Activated B cell treated with CpG ODN at 0.5 μM for 24 hours (primary cell): ENCODE data around the gene RGPD4. TPM values are rescaled to one million over a fixed set of nuclear protein-coding genes. Genes with fewer than 3 reads are reported as not detected.

Source experiments
- ATAC-seq: fragments of 200-7000 bp; cut with Tn5 transposase; one replicate; pipeline ENCODE4 v1.10.0; 2021; ENCODE audit warnings: low read depth, mild to moderate bottlenecking, moderate library complexity
- CTCF ChIA-PET: fragments of 350-600 bp; sonication (Branson Sonifier 250); formaldehyde crosslinking; loops from one replicate; lab custom pipeline; 2021; ENCODE audit warnings: antibody characterized with exemption; lab: Charles Lee
- POLR2A ChIA-PET: fragments of 350-600 bp; sonication (Branson Sonifier 250); formaldehyde crosslinking; loops from one replicate; lab custom pipeline; 2021; ENCODE audit warnings: antibody characterized with exemption; lab: Charles Lee
- DNase-seq: peaks from one replicate; pipeline ENCODE4 v3.0.0; 2022
- H3K27ac Mint-ChIP-seq: one replicate; pipeline ENCODE4 v1.8.0; 2020; ENCODE audit warnings: mixed read lengths
- H3K27me3 Mint-ChIP-seq: one replicate; pipeline ENCODE4 v1.8.0; 2021; ENCODE audit warnings: mixed read lengths
- H3K36me3 Mint-ChIP-seq: one replicate; pipeline ENCODE4 v1.8.0; 2021; ENCODE audit warnings: low read depth, mixed read lengths
- H3K4me1 Mint-ChIP-seq: one replicate; pipeline ENCODE4 v1.8.0; 2021; ENCODE audit warnings: mixed read lengths
- H3K4me3 Mint-ChIP-seq: one replicate; pipeline ENCODE4 v1.8.0; 2020; ENCODE audit warnings: mild to moderate bottlenecking, mixed read lengths
- H3K9me3 Mint-ChIP-seq: one replicate; pipeline ENCODE4 v1.8.0; 2020; ENCODE audit warnings: mixed read lengths
- intact Hi-C: fragments of 100-400 bp; cut with micrococcal nuclease; formaldehyde crosslinking; loops from one replicate; pipeline ENCODE4 v1.15.1; 2024
- total RNA-seq: library from RNA; stranded (reverse); gene quantifications from 2 replicates; pipeline ENCODE4 v1.2.3, GENCODE V29; 2022
- TF ChIP-seq, protein P1 (sequence below): fragments of 200-600 bp; IDR thresholded peaks from one replicate; pipeline ENCODE4 v1.8.0; 2022; ENCODE audit warnings: antibody characterized with exemption, mild to moderate bottlenecking

RGPD4 gene
- total RNA-seq, 1 donor from 2014 or later: 0.07 TPM

DNA sequence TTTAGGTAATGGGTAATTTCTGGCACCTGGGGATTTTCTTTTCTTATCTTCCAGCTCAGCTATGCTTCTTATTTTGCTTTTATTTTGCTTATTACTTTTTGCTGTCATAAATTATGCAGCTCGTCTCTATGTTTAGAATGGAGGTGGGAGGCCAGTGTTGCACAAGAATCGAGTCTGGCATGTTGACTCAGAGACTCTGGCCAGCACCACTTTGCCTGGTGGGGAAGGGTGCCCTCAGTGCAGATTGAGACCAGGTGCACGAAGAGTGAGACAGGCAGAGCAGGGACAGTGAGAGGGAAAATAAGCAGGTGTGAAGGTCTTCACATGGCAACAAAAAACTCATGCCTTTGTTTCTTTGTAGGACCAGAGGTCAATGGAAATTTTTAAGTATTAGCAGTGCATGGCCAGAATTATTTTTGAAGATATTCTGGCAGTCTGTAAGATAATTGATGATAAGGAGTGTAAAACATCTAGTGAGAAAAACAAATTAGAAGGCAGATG is 100.4 kb downstream of the RGPD4 start:
- ChIA-PET CTCF (no interaction called here), POLR2A (no interaction called here)
- Mint-ChIP-seq H3K27me3 (no peaks in the 10 kb centered on the region), H3K9me3 (no peaks in the 10 kb centered on the region), H3K4me1 (no peaks in the 10 kb centered on the region), H3K27ac (no peak overlapping the region), H3K4me3 (no peak overlapping the region), H3K36me3 (no peaks in the 10 kb centered on the region)
- intact Hi-C loops: no loop called here
- no peak for ATAC-seq
- TF ChIP-seq, protein P1, sequence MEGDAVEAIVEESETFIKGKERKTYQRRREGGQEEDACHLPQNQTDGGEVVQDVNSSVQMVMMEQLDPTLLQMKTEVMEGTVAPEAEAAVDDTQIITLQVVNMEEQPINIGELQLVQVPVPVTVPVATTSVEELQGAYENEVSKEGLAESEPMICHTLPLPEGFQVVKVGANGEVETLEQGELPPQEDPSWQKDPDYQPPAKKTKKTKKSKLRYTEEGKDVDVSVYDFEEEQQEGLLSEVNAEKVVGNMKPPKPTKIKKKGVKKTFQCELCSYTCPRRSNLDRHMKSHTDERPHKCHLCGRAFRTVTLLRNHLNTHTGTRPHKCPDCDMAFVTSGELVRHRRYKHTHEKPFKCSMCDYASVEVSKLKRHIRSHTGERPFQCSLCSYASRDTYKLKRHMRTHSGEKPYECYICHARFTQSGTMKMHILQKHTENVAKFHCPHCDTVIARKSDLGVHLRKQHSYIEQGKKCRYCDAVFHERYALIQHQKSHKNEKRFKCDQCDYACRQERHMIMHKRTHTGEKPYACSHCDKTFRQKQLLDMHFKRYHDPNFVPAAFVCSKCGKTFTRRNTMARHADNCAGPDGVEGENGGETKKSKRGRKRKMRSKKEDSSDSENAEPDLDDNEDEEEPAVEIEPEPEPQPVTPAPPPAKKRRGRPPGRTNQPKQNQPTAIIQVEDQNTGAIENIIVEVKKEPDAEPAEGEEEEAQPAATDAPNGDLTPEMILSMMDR: no peak
- DNase-seq: no peak

DNA sequence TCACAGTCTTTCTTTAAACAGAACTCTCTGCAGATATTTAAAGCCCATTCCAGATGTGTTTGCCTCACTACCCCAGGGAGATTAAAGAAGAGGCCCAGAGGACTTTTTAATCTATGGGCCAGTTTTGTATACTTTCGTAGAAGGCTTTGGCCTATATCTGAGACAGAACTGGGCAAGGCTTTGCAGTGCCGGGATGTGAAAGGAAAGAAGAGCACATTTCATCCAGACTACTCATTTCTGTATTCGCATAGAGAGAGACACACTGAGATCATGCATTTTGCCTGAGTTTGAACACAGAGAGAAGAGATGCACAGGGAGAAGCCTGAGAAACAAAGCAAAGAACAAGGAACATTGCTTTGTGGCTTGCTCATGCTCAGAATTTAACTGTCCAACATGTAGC is 104.7 kb downstream of the RGPD4 start:
- CTCF ChIA-PET: no interaction called here
- POLR2A ChIA-PET: no interaction called here
- ATAC-seq (no peak), DNase-seq (no peak)
- H3K36me3 Mint-ChIP-seq: no peaks in the 10 kb centered on the region
- H3K27me3 Mint-ChIP-seq: no peaks in the 10 kb centered on the region
- TF ChIP-seq, protein P1: no peak
- no peaks in the 10 kb centered on the region for H3K4me1 Mint-ChIP-seq
- H3K4me3 Mint-ChIP-seq: no peak overlapping the region
- no peaks in the 10 kb centered on the region for H3K9me3 Mint-ChIP-seq
- intact Hi-C loops: no loop called here
- no peak overlapping the region for H3K27ac Mint-ChIP-seq

DNA sequence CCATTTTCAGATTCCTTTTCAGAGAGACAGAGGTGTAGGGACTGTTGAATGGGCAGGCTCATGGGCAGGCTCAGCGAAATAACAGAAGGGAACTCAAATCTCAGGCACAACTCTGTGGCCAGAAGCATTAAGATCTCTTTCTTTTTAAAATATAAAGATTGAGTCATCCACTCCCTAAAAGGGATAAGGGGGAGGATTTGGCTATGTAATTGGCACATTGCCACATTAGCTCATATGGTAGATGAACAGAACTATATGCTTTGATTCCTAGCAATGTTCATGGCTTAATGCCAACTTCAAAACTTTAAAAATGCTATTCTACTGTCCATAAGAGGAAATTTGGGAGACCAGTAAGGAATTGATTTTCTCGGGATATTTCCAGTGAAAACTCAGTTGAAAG is 105.8 kb downstream of the RGPD4 start:
- no peaks in the 10 kb centered on the region for H3K9me3 Mint-ChIP-seq
- ATAC-seq: no peak
- TF ChIP-seq, protein P1: no peak
- POLR2A ChIA-PET: no interaction called here
- H3K27me3 Mint-ChIP-seq: no peaks in the 10 kb centered on the region
- H3K4me3 Mint-ChIP-seq: no peak overlapping the region
- H3K4me1 Mint-ChIP-seq: no peaks in the 10 kb centered on the region
- no peaks in the 10 kb centered on the region for H3K36me3 Mint-ChIP-seq
- no peak overlapping the region for H3K27ac Mint-ChIP-seq
- no peak for DNase-seq
- intact Hi-C loops: no loop called here
- CTCF ChIA-PET: no interaction called here

- no peak for ATAC-seq
- TF ChIP-seq, protein P1: no peak
- intact Hi-C loops: no loop called here
- Mint-ChIP-seq H3K27ac (no peak overlapping the region), H3K4me1 (no peaks in the 10 kb centered on the region), H3K27me3 (no peaks in the 10 kb centered on the region), H3K4me3 (no peak overlapping the region), H3K36me3 (no peaks in the 10 kb centered on the region), H3K9me3 (no peaks in the 10 kb centered on the region)
- POLR2A ChIA-PET: no interaction called here
- DNase-seq: no peak
- CTCF ChIA-PET: no interaction called here
Observed at GRCh38 chr2:107932979-107933378, 106.3 kb downstream of the RGPD4 start.

DNA sequence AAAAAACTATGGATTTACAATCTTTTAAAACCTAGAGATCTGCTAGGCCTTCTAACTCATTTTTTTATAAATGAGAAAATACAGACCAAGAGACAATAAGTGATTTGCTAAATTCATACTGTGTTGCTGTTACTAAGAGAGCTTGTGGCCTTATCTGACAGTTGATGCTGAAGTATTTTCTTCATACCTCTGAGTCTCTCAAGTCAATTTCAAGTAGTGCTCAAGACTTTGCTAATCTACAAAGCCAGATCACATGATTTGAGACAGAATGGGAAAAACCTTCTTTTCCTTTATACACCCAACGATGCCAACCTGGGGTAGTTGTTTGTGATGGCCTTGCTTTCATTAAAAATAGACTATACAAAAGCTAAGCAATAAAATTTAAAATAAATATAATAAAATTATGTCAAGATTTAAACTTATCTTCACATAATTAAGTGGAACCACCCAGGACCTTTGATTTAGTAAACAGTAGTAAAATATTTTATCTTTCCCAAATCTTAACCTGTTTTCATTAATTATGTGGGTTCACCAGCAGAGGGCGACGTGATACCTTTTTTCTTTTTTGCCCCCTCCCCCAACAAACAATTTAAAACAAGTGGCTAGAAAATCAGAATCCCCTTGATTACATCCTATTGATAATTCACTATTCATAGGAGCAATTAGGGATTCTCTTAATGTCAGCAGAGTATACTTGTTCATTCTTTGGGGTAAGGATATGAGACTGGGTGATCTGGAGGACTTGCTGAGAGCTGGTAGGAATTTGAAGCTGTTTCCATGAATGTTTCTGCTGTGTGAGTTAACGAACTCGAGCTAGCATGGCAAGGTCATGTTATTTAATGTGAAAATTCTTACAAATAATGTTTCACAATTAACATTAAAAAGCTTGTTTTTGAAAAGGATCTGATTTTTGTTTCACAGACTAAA is 110.0 kb downstream of the RGPD4 start:
- Mint-ChIP-seq H3K27me3 (no peaks in the 10 kb centered on the region), H3K4me1 (no peaks in the 10 kb centered on the region), H3K9me3 (no peaks in the 10 kb centered on the region), H3K36me3 (no peaks in the 10 kb centered on the region), H3K27ac (no peak overlapping the region), H3K4me3 (no peak overlapping the region)
- intact Hi-C loops: loop anchor here (2.0 kb wide), 1 partner anchor 648 kb away; no protein-coding TSS in a partner anchor
- POLR2A ChIA-PET: no interaction called here
- DNase-seq (no peak), ATAC-seq (no peak)
- TF ChIP-seq, protein P1: no peak
- CTCF ChIA-PET: interaction anchor here (0.7 kb wide), 1 partner anchor 647 kb away, joined by 3 read pairs; no protein-coding TSS in a partner anchor
